Epithelial cell of prostate (primary cell): Measurements from ENCODE around the gene SYNE1.
"Not testable (repeated sequence)": the region's sequence is repeated elsewhere in the genome, so short reads cannot be mapped to it uniquely, and the experiment has no call there.

Source experiments
- DNase-seq: peaks from one replicate; pipeline ENCODE4 v3.0.0-alpha.2; 2011; ENCODE audit warnings: low read depth, low spot score
- H3K27ac ChIP-seq: fragments of 450-650 bp; 2 replicates; pipeline ENCODE4 v1.5.1; 2017; ENCODE audit warnings: mild to moderate bottlenecking

The SYNE1 gene

DNA sequence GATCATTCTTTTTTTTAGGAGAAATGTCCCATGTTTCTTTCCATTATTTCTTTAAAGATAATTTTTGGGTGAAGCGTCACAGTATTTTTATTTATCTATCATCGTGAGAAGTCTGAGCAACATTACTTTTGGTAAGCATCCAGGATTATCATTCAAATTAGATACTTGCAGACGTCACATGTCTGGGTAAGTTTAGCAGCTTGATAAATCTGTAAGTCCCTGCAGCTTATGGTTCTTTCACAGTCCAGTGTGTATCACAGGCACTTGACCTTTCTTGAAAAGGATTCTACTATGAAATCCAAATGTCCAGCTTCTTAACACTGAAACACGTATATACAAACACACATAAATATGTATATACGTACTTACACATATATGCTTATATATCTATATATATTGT lies 470.3 kb downstream of the SYNE1 start:
- DNase-seq: no peak

DNA sequence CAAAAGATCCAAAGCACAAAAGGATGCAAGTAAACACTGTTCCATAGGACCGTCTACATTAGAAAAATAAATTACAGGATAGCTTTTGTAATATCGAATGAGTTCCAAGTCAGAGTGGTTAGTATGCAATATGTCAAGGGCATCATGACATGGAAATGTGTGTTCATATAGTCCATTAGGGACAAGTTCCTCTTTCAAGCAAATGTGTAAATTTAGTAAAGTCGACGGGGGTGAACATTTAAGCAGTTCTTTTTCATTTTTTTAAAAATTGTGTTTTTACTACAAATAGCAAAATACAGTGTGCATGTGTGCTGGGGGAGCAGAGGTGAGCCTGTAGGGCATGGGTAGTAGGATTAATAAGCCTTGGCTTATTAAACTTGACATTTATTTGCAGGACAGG lies 470.7 kb downstream of the SYNE1 start:
- no peak overlapping the region for H3K27ac ChIP-seq
- no peak for DNase-seq

More for the DNA sequence above, 470.3 kb downstream of the SYNE1 start:
- H3K27ac ChIP-seq: no peak overlapping the region

DNA sequence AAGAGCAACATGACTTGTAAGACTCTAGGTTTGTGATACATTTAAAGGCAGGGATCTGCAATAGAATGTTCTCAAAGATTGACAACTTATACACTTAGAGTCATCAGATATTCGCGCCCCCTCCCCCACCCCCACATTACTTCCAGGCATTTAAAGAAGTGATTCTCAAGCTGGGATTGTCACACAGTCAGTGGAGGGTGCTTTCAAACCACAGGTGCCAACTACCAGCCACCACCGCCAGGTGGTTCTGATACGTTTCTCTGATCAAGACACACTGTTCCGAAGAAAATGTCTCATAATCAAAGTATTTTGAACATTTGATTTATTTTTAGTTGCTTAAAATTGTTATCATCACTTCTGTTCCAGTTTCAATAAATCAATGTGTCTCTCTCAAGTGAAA lies 472.2 kb downstream of the SYNE1 start:
- H3K27ac ChIP-seq: no peak overlapping the region
- DNase-seq: no peak

DNA sequence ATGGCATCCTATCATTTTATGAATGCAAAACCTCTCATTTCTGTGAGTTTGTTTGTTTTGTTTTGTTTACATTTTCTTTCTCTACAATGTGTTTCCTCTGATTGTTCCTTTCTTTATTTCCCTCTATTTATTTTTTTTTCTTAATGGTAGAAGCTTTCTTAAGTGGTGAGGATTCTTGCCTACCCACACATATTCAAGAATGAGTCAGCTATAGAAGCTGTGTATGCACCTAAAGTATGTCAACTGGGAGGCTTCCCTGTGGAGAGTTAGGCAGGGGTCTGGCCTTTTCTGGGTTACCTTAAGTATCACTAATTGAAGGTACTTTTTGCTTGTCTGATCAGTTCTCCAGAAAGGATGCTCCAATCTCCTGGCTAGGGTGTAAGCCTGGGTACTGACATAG lies 475.7 kb downstream of the SYNE1 start:
- DNase-seq: no peak

DNA sequence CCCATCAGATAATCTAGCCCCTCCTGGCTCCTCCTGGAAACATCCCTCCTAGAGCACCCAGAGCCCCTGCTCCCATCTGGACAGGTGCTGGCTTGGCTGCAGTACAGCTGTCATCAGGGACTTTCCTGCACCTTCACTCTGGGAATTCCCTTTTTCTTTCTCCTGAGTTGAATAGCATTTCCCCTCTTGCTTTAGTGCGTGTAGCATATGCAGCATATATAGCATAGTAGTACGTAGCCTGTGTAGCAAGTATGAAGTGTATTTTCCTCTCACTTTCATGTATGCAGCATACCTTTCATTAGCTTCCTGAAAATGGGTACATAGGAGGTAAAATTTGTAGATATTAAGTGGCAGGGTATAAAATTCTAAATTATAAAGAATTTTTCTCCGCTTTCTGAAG lies 476.8 kb downstream of the SYNE1 start:
- DNase-seq: no peak

More for the DNA sequence above, 475.7 kb downstream of the SYNE1 start:
- H3K27ac ChIP-seq: no peak overlapping the region

DNA sequence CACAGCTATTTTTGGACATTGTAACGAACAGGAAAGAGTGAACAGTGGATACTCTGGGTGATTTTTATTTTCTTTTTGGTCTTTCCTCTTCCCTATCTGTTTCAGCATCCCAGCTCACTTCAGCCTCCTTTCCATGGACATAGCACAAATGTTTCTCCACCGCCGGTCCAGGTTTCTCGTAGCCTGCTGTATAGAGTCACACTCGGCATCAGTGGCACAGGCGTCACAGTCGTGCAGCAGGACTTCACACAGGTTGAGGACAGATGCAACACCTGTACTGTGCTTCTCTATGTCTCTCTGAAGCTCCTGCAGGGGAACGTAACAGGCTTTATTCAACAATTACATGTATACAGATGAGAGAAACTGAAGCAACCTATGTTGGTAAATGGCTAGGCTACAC lies 481.4 kb downstream of the SYNE1 start:
- H3K27ac ChIP-seq: no peak overlapping the region
- no peak for DNase-seq

More for the DNA sequence above, 476.8 kb downstream of the SYNE1 start:
- H3K27ac ChIP-seq: no peak overlapping the region

DNA sequence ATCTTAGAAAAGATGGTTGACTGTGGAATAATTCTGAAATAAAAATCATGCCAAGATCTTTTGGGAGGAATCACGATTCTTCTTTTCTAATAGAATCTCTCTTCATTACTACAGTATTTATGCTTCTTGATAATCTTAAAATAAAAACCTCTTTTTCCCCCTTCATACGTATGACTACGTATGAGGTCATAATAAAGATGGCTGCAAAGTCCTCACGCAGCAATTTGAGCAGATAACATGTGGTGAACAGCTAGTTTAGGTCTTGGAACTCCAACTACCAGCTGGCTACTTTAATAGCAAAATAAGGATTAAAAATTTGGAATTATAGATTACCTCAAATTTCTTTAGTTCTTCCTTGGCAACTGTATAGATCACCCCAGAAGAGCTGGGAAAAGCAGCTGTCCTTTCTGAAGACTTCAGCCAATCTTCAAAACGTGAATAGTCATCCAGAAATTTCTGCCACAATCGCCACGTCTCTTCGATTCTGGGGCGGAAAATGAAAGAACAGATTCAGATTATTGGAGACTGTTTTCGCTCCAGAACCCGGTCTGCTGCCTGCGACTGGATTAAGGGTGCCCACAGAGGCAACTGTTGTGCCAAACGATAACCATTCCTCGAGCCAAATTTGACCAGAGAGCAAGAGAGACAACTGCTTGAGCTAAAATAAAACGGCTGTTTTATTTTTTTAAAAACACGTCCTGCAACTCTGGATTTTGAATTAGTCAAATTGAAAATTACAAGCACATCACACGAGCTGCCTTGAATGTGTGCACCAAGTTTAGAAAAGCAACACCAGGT lies 482.4 kb downstream of the SYNE1 start:
- DNase-seq: no peak

DNA sequence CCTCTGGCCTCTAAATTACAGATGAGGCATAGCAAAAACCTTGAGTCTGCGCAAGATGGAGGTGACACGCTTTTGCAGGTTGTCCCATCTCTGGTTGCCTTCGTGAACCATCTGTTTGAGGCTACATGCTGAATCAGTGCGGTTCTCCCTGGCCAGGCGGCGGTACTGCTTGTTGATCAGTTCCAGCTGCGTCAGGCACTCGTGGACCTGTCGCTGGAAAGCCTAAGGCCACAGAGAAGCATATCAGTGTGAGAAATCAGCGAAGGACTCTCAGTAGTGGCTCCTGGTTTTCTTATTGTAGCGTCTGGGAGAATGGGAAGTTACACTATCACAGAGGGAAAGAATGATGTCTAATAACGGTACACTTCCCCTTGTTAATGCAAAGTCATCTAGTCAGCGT lies 485.2 kb downstream of the SYNE1 start:
- no peak for DNase-seq
- H3K27ac ChIP-seq: no peak overlapping the region

More for the DNA sequence above, 482.4 kb downstream of the SYNE1 start:
- H3K27ac ChIP-seq: no peak overlapping the region

DNA sequence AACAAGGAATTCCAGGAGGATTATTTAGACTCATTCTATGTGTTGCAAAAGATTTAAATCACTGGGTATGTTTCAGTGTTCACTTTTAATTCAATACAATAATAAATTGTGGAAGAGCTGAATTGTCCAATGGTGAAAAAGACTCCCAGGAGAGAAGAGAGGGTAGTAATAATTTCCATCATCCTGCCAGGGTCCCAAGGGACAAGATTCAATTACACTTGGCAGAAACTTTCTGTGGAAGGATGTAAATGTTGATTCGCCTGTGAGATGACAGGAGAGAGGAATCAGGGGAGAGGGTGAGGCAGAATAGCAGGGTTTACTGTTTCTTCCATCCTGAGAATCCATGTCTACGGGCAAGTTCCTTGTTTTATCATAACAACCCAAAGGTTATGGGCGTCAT lies 487.0 kb downstream of the SYNE1 start:
- no peak overlapping the region for H3K27ac ChIP-seq
- DNase-seq: no peak

DNA sequence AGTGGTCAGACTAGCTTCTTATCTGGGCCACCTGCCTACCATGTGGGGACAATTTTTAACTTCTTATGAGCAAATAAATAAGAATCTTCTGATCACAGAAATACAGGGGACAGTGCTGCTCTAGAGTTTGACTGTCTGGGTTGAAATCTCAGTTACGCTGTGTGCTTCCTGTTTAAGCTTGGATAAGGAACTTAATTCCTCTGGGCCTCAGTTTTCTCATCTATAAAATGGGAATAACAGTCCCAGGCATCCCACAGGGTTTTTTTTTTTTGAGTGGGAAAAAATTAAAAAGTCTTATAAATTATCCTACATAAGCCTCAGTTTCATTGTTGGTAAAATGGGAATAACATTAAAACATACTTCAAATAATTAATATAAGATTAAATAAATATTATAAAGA lies 488.8 kb downstream of the SYNE1 start:
- DNase-seq: no peak
- H3K27ac ChIP-seq: no peak overlapping the region

DNA sequence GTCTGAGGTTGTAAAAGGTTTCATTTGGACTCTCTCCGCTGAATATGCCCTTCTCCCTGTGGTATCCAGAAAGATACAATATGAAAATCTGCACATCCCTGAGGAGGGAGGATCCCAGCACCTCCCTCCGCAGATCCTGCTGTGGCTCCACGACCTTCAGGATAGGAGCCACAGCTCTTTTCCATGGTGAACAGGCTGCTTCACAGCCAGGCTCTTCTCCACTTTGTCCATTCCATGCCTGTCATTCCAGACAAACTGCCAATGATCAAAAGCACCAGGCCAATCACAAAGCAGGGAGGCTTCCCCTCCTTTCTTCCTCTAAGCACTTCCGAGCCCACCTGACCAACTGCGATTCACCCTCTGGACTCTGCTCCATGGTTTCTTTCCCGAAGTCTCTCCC lies 489.9 kb downstream of the SYNE1 start:
- no peak overlapping the region for H3K27ac ChIP-seq
- DNase-seq: no peak

DNA sequence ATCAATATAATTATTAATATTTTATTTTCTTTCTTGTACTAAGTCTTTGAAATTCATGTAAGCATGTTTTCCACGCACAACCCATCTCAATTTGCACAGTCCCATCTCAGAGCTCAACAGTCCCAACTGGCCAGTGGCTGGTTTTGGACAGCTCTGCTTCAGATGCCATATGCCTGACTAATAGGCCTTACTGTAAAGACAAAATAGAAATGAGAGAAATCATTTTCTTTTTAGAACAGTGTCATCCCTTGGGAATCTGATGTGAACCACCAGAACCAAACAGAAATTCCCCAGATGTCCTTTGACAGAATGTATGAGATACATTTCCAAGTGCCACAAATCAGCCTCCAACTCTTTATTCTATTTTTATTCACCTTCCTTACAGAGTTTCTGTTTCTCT lies 490.8 kb downstream of the SYNE1 start:
- DNase-seq: no peak
- H3K27ac ChIP-seq: no peak overlapping the region

DNA sequence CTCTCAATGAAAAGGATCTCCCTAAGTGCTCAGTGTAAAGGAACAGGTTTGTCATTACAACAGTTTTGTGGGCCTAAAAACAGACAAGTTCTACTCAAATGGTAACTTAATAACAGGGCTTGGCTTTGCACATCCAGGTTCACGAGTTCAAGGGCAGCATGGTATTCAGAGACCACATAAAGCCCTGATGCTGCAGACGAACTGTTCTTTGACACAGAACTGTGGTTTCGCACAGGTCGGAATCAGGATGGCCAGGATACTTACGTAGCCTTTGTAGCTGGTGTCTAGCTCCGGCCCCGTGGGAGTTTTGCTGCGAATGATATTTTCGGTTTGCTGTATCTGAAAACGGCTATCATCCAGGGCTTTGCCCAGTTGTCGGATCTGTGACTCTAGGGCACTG lies 493.8 kb downstream of the SYNE1 start:
- no peak for DNase-seq
- H3K27ac ChIP-seq: no peak overlapping the region

DNA sequence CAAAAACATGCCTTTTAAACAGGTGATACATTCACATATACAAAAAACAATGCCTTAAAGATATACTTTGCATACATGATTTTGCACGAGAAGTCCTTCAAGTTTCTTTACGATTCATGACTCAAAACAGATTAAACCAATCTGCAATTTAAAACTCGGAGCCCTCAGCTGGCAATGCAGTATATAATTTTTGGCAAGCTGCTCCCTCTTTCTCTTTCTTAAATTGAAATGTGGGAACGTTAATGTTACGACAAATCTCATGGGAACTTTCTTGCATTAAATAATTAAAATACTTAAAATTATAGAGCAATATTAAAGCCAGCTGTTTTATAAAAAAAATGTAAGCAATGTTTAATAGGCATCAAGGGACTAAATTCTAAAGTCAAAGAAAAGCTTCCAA lies 495.1 kb downstream of the SYNE1 start:
- no peak for DNase-seq
- H3K27ac ChIP-seq: no peak overlapping the region

DNA sequence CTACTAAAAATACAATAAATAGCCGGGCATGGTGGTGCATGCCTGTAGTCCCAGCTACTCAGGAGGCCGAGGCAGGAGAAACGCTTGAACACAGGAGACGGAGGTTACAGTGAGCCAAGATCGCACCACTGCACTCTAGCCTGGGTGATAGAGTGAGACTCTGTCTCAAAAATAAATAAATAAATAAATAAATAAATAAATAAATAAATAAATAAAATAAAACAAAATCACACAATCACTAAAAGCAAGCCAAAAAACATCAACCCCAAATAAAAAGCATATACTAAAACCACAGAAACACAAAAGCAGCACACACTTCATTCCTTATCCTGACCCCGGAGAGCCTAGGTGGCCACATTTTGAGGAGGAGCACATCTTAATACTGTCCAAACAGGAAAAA lies 498.8 kb downstream of the SYNE1 start:
- not testable (repeated sequence) for H3K27ac ChIP-seq, DNase-seq

DNA sequence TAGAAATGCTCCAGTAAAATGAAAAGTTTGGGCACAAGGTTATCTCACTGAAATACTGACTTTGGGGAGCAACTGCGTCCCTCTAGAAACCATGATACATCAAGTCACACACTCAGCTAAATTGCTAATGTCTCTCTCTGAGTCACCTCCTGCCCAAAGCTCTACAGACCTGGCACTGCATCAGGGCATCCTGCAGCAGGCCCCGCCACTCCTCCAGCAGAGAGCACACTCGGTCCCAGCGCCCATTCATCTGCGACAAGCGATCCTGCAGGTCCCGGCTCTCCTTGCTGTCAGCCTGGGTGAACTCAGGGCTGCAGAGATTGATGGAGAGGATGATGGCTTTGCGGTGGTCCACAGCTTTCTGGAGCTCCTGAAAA lies 500.7 kb downstream of the SYNE1 start:
- DNase-seq: no peak
- no peak overlapping the region for H3K27ac ChIP-seq

DNA sequence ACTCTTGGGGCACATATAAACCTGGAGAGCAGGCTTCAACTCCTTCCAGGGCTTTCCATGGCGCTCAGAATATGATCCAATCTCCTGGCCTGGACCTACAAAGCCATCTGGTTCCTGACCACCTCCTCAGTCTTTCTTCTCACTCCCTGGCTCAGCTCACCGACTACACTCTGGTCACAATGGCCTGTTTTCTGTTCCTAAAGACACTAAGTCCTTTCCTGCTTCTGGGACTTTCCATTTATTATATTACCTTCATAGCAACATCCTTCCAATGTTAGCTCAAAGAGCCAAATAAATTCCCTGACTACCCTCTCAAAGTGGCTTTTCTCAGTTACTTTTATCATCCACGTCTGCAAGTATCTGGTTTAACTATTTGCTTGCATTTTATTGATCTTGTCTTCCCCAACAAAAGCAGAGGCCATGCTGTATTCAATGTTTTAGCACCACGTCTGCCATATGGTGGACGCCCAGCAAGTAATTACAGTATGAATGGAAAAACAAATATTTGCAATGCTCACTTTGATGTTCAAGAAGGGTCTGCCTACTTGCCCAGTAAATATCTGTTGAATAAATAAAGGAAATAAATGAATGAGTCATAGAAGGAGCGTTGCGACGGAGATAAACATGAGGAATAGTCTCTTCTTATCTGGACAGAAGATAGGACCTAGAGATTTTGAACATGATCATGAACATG lies 501.3 kb downstream of the SYNE1 start:
- no peak overlapping the region for H3K27ac ChIP-seq
- no peak for DNase-seq

DNA sequence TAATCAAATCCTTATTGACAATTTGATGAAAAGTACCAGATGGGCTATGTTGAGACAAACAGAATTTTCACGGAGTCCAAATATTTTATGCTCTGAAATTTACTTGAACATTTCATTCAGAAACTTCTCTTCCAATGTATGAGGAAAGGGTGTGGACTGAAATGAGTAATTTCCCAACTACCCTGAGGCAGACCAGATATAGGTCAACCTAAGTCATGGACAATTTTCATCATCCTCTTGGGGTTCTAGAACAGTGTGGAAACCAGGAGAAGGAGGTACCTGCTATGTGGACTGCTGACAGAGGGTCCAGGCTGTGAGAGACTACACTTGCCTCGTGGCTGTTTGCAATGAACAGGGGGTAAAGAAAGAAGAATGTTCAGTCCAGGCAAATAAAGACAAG lies 506.7 kb downstream of the SYNE1 start:
- peak; percentile 8 for DNase-seq
- peak overlapping the region; percentile 37 for H3K27ac ChIP-seq

DNA sequence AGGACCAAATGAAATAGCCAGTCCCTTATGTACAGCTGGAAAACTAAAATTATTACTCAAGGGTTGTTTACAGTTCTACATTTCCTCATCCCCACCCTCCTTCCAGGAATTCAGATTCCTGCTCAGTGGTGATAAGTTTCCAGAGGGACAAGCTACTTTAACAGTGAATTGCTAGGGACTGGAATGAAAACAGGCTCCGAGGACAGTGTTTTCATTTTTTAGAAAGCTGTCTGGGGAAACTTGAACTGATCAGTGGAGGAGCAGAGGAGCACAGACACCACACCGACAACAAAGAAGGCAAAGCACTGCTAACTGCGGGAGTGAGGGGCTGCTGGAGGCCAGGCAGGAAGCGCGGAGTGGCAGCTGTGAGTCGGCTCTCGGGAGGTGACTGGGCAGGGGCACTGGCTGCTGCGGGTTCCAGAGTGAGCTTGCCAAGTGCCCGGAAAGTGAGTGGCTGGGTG lies 507.4 kb downstream of the SYNE1 start:
- no peak for DNase-seq
- peak overlapping the region; percentile 37 for H3K27ac ChIP-seq

DNA sequence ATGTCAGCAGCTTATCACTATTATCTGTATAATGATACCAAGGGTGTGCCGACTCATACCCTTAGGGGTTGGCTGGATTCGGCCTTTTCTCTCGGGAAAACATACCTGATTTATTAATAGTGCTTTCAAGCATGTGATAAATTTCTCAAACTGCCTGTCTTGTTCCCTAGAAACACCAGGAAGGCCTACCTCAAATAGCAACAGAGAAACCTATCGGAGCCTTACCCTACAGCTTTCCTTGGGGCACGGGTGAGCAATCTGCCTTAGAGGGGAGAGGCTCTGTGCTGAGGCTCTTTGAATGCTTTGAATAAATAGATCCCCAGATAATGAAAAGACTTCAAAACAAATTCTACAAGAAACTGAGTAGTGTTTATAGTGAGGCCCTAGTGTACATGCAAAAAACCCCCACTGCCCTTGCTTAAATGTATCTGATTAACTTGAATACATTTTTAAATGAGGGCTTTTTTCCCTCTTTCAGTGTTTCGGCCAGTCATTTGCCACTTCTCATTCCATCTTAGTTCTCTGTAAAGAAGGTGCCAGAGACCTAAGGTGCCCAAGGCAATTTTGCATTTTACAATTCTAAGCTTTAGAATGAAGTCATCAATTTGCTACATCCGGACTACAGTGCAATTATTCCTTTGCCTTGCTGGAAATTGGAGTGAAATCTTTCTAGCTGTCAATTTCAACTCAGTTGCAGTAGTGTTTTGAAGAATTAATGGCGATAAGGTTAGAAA lies 509.6 kb downstream of the SYNE1 start:
- H3K27ac ChIP-seq: peak overlapping the region; percentile 61

DNA sequence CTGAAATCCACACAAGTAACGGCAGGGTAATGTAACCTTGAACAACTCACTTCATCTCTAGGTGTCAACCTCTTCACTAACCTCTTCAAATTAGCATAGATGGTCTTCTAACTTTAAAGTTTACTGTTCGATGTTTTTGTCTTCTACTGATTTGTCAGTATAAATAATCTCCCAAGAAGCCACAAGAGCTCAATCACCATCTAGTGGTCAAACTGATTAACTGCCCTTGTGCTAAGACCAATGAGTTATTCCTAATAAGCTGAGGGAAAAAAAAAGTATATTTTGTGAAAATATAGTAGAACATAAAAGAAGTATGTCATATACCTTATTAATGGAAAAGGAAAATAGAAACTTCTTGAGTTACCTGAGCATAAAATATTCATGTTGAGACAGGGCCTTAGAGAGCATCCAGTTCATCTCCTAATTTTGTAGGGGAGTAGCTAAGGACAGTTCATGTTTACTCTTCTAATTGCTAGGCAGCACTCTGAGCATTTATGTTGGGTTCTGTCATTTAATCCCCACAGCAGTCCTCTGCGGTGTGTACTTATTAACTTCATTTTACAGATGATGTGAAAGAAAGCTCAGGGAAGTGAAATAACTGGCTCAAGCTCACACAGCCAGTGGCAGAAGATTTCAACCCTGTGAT lies 512.6 kb downstream of the SYNE1 start:
- DNase-seq: no peak
- no peak overlapping the region for H3K27ac ChIP-seq

More for the DNA sequence above, 509.6 kb downstream of the SYNE1 start:
- DNase-seq: peak; percentile 10
